MCF 10A (cell line): ENCODE measurements around the gene CD320. TPM values are rescaled to one million over a fixed set of nuclear protein-coding genes. Genes with fewer than 3 reads are reported as not detected.
A peak's percentile ranks its signal among the peaks of the same experiment; 100 is the strongest.

Experiments
- BruUV-seq: library from RNA; stranded (reverse); fragments of 400-500 nt; replicated peaks from 2 replicates; lab custom pipeline; 2021; lab: Mats Ljungman, UMichigan
- CTCF ChIA-PET: fragments of 300-600 bp; sonication (Branson Sonifier 250); formaldehyde crosslinking; extraction: SDS; loops from one replicate; lab custom pipeline; 2021; ENCODE audit warnings: antibody characterized with exemption, inconsistent platforms; lab: Yijun Ruan, JAX
- POLR2A ChIA-PET: fragments of 300-600, 350-650 bp; sonication (Branson Sonifier 250); formaldehyde crosslinking; extraction: SDS; loops from one replicate; lab custom pipeline; 2020; ENCODE audit warnings: antibody characterized with exemption, inconsistent platforms; lab: Yijun Ruan, JAX
- DNase-seq: peaks from one replicate; pipeline ENCODE4 v3.0.0-alpha.2; 2018; ENCODE audit not compliant: unreplicated experiment
- H3K27ac Mint-ChIP-seq: one replicate; pipeline ENCODE4 v1.8.0; 2022; ENCODE audit warnings: mild to moderate bottlenecking, low read depth, mixed read lengths; ENCODE audit not compliant: unreplicated experiment
- H3K27me3 Mint-ChIP-seq: one replicate; pipeline ENCODE4 v1.8.0; 2022; ENCODE audit warnings: mixed read lengths; ENCODE audit not compliant: insufficient read depth, unreplicated experiment
- H3K36me3 Mint-ChIP-seq: one replicate; pipeline ENCODE4 v1.8.0; 2022; ENCODE audit warnings: mild to moderate bottlenecking, moderate library complexity, mixed read lengths; ENCODE audit not compliant: insufficient read depth, unreplicated experiment
- H3K4me1 Mint-ChIP-seq: one replicate; pipeline ENCODE4 v1.8.0; 2022; ENCODE audit warnings: mixed read lengths; ENCODE audit not compliant: insufficient read depth, unreplicated experiment
- H3K4me3 Mint-ChIP-seq: one replicate; pipeline ENCODE4 v1.8.0; 2022; ENCODE audit warnings: mild to moderate bottlenecking, moderate library complexity, mixed read lengths; ENCODE audit not compliant: unreplicated experiment
- H3K9me3 Mint-ChIP-seq: one replicate; pipeline ENCODE4 v1.8.0; 2022; ENCODE audit warnings: mixed read lengths; ENCODE audit not compliant: unreplicated experiment
- intact Hi-C: fragments of 100-400 bp; cut with micrococcal nuclease; formaldehyde crosslinking; loops from 2 replicates; pipeline ENCODE4 v1.14.1; 2022
- total RNA-seq: library from RNA; stranded (reverse); gene quantifications from 2 replicates; pipeline ENCODE4 v1.2.3, GENCODE V29; 2022
- TF ChIP-seq, protein P1 (sequence below): fragments of 200-600 bp; IDR thresholded peaks from one replicate; pipeline ENCODE4 v1.8.0; 2022; ENCODE audit warnings: antibody characterized with exemption, mild to moderate bottlenecking; ENCODE audit not compliant: unreplicated experiment

CD320 gene
- total RNA-seq, 1 experiment from 2014 or later = 68.8 TPM

DNA sequence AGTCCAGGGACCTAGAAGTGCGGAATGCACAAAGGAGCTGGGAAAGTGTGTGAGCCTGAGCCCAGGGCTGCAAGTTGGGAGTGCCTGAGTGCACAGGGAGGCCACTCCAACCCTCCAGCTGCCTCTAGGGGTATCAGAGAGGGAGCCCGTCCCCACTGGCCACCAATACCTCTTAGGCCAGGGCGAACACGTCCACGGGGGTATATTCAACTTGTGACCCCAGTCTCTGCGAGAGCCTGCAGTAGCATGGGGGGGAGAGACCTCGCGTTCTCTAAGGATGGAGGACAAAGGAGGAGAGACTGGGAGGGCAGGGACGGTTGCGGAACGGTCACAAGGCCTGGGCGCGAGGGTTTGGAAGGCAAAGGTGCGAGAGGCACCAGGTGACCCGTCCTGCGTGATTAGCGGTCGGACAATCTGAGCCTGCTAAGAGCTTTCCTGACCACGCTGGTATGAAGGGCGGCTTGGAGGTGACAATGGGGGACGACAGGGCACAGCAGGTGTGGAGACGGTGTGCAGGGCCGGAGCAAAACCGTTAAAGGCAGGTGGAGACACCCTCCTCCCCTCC, 676 bp downstream of the CD320 start:
- BruUV-seq = no TSS peak
- no peak for DNase-seq
- peaks cover 15% of the 10 kb centered on the region for H3K4me1 Mint-ChIP-seq

DNA sequence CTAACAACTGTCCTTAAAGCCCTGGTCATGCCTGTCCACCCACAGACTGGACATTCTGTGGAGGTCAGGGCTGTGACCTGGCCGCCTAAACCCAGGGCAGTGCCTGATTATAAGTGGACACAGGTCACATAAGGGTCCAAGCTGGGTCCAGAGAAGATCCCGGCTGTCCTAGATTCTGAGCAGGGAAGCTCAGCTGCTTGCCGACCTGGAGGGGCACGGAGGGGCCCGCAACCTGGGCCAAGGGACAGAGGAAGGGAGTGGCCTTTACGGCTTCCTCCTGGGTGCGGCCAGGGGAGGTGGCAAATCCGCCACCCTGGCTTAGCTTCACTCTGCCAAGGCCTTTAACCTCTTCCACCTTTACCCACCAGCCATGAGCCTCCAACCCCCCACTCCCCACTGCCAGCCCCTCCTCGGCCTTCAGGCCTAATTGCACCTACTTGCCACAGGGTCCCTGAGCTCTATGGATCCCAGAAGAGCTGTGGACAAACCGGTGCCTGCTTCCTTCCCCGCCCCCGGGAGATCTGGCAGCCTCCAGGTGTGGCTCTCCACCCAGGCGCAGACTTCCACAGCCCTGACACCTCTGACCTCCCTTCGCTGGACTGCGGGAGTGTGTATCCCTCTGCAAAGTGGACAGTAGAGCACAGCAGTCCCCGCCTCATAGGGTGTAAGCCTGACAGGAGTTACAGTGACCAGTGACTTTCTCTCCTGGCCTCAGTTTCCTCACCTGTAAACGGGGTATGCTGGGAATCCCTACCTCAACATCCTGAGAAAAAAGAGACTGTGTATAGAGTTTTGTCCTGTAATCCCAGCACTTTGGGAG, 1.7 kb downstream of the CD320 start:
- peak overlapping the region; percentile 86 for H3K4me3 Mint-ChIP-seq
- no peak overlapping the region for H3K27ac Mint-ChIP-seq
- no peaks in the 10 kb centered on the region for H3K9me3 Mint-ChIP-seq
- no peak for DNase-seq
- H3K27me3 Mint-ChIP-seq = no peaks in the 10 kb centered on the region
- intact Hi-C loops = no loop called here
- peaks cover 15% of the 10 kb centered on the region for H3K4me1 Mint-ChIP-seq
- POLR2A ChIA-PET = interaction anchor here (4.7 kb wide), 1 partner anchor 15 kb away, joined by 30 read pairs; the partner anchor contains the start of genes NDUFA7 and RPS28
- TSS peak; percentile 30 for BruUV-seq
- TF ChIP-seq, protein P1, sequence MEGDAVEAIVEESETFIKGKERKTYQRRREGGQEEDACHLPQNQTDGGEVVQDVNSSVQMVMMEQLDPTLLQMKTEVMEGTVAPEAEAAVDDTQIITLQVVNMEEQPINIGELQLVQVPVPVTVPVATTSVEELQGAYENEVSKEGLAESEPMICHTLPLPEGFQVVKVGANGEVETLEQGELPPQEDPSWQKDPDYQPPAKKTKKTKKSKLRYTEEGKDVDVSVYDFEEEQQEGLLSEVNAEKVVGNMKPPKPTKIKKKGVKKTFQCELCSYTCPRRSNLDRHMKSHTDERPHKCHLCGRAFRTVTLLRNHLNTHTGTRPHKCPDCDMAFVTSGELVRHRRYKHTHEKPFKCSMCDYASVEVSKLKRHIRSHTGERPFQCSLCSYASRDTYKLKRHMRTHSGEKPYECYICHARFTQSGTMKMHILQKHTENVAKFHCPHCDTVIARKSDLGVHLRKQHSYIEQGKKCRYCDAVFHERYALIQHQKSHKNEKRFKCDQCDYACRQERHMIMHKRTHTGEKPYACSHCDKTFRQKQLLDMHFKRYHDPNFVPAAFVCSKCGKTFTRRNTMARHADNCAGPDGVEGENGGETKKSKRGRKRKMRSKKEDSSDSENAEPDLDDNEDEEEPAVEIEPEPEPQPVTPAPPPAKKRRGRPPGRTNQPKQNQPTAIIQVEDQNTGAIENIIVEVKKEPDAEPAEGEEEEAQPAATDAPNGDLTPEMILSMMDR = no peak
- CTCF ChIA-PET = interaction anchor here (1.2 kb wide), 1 partner anchor 15 kb away, joined by 3 read pairs; the partner anchor contains the start of genes NDUFA7 and RPS28
- H3K36me3 Mint-ChIP-seq = peaks cover 38% of the 10 kb centered on the region

More for the DNA sequence above, 676 bp downstream of the CD320 start:
- TF ChIP-seq, protein P1 = no peak
- ChIA-PET POLR2A (interaction anchor here (0.6 to 4.7 kb wide), 2 partner anchors 14 to 28 kb away, joined by 3 to 30 read pairs; partner anchors contain the start of genes NDUFA7 and RPS28), CTCF (interaction anchor here (1.2 kb wide), 1 partner anchor 14 kb away, joined by 3 read pairs; the partner anchor contains the start of genes NDUFA7 and RPS28)
- peak overlapping the region; percentile 86 for H3K4me3 Mint-ChIP-seq
- peaks cover 41% of the 10 kb centered on the region for H3K36me3 Mint-ChIP-seq
- no peak overlapping the region for H3K27ac Mint-ChIP-seq
- no peaks in the 10 kb centered on the region for H3K27me3 Mint-ChIP-seq
- H3K9me3 Mint-ChIP-seq = no peaks in the 10 kb centered on the region
- intact Hi-C loops = no loop called here

DNA sequence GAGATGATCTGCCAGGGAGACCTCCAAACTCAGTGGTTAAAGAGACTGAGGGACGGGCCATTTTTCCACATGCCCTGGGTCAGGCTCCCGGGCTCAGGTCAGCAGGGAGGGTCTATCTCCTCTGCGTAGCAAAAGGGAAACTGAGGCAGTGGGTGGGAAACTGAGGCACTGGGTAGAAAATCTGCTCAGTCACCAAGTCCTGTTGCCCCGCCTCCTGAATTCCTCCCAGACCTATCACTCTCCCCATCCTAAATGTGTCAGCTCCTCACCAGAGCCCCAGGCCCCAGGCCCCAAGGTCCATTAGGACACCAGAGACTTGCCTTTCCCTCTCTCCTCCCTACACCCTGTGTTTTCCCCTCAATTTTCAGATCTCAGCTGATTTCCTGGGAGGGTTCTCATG, 2.4 kb downstream of the CD320 start:
- H3K4me1 Mint-ChIP-seq = peaks cover 15% of the 10 kb centered on the region
- intact Hi-C loops = no loop called here
- TF ChIP-seq, protein P1 = no peak
- ChIA-PET POLR2A (interaction anchor here (4.7 kb wide), 1 partner anchor 16 kb away, joined by 30 read pairs; the partner anchor contains the start of genes NDUFA7 and RPS28), CTCF (interaction anchor here (0.6 kb wide), 1 partner anchor 371 kb away, joined by 3 read pairs; no protein-coding TSS in a partner anchor)
- DNase-seq = no peak
- H3K9me3 Mint-ChIP-seq = no peaks in the 10 kb centered on the region
- no TSS peak for BruUV-seq
- no peaks in the 10 kb centered on the region for H3K27me3 Mint-ChIP-seq
- no peak overlapping the region for H3K4me3 Mint-ChIP-seq
- H3K27ac Mint-ChIP-seq = no peak overlapping the region
- H3K36me3 Mint-ChIP-seq = peaks cover 32% of the 10 kb centered on the region
